Measurements from ENCODE around the gene TTLL3.

TTLL3 gene

DNA sequence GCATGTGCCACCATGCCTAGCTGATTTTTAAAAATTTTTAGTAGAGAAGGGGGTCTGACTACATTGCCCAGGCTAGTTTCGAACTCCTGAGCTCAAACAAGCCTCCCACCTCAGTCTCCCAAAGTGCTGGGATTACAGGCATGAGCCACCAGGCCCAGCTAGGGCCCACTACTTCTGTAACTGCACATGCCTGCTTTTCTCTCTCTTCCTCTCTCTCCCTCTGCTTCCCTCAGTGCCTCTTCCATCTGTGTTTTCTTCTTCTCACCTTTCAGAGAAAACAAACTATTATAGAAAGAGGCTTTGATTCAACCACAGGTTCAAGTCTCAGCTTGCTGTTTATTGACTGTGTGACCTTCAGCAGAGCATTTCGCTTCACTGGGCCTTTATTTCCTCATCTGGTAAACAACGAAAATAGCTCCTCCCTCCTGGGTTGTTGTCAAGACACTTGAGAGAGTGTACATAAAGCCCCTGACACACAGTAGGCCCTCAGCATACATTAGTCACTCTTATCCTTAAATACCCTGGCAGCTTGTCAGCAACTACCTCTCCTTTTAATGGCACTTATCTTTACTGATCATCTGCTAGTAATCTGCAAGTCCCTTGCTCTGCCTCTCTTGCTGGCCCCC, 28.0 kb upstream of the TTLL3 start:
- DNase-seq: no peak

DNA sequence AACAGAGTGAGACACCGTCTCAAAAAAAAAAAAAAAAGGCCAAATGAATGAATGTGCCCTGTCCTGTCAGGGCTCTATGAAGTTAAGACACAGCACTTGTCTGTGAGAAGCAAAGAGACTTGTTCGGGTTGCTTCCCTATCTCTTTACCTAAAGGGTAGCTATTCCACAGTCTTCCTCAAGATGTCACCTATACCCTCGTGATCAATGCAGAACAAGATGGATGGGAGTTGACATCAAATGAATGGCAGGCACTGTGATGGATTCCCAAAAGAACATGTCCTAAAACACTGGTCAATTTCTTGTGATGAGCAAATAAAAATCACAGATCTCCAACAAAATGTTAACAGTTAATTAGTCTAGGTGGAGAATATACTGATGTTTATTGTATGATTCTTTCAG, 27.3 kb upstream of the TTLL3 start:
- DNase-seq: no peak

DNA sequence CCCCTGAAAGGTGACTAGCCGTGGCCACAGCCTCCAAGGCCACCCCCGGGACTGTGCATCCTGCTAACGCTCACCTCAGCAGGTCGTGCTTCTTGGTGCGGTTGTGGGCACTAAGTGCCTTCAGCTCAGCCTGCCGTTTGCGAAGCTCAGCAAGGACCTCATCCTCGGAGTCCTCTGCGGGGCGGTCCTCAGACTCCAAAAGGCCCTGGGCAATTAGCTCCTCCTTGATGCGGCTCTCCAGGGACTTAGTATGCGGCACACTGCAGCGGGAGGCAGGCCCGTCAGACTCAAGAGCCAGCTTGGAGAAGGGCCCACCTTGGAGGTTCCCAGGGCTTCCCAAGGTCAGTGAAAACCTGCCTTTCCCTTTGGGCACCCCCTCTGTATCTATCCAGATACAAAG, 26.1 kb upstream of the TTLL3 start:
- no peak for DNase-seq

DNA sequence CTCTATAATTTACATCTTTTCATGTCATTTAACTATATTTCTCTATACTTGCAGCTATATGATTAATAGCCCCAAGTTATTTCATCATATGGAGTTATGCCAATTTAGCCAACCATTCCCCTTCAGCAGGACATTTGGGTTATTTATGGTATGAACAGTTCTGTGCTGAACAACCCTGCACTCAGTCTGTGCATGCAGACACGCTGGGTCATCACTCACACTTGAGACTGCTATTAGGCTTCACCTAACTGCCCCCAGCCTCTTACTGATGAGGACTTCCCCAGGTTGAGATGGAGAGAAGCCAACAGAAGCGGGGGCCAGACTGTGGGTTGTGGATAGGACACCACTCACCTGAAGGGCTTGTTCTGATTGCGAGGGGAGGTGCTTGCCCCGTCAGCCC, 25.1 kb upstream of the TTLL3 start:
- DNase-seq: no peak

DNA sequence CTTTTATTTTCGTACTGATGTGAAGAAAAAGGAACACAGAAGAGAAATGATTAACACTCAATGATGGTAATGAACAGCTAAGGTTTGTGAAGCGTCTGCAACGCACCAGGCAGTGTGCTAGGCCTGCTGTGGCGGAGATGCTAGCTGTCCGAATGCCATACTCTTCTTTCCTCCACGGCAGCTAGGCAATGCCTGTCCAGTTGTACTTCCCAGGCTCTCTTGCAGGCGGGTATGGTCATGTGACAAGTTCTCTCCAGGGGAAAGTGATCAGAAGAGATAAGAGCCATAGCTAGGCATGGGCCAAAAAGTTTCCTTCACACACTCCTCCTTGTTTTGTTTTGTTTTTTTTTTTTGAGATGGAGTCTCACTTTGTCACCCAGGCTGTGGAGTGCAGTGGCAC, 24.5 kb upstream of the TTLL3 start:
- DNase-seq: no peak

DNA sequence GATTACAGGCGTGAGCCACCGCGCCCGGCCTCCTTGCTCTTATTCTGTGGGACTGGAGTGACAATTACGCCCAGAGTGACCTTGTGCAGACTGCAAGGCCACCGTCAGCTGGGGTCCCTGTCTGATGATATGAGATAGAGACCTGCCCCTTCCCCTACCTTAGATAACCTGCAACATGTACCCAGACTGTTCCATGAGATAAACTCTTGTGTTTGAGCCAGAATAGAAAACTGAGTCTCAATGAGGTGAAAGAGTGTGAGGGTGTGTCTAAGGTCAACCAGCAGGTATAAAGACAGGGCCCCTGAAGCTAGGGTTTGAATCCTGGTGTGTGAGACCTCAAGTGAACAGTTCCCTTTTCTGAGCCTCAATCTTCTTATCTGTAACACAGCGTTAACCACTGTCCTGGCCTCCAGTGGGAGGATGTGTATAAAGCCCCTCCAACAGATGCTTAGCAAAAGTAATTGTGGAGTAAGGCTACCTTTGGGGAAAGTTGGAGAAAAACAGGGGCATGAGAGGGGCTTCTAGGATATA, 23.8 kb upstream of the TTLL3 start:
- DNase-seq: no peak

DNA sequence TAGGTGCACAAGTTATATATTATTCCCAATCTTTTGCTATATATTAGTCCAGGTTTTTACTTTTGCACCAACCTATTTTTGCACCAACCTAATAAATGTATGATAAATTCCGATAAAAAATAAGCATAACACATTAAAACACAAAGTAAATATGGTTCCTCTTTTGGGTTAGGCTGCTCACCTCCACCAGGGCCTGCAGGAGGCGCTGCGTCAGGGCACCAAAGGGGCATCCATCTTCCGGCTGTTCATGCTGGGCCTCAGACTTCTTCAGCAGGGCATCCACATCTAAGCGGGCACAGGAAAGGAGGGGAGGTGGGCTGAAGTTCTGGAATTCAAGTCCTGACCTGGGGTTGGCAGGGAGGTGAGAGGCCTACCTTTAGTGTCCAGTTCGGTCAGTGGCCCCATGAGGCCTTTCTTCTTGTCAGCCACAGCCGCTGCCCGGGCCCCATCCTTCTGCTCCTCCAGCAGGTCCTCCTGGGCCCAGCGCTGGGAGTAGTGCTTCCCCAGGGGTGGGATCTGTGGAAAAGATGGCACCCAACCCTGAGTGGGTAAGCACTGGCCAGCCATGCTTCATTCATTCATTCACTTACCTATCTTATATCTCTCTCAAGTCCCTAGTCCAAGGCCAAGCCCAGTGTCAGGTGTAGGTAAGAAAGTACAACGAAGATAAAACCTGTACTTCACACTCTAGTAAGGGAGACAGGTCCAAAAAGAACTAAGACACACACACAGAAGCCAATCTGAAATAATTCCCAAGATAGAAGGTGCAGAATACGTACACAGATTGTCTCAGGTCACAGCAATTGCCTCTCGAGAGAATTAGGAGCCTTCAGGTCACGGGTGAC, 23.0 kb upstream of the TTLL3 start:
- no peak for DNase-seq

DNA sequence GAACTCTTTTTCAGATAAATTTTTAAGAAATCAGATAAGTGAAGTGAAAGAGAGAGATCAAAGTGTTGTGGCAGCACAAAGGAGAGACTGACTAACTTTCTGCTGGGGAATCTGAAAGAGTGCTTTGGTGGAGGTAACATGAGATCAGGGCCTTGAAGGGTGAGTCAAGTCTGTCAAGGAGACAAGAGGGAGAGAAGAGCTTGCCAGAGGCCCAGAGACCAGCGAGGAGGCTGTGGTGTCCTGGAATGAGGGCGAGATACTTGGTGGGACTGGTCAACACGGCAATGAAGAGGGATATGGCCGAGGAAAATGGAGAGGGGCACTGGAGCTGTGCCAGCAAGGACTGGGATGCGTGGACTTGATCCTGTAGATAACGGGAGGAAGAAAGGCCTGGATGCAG, 22.3 kb upstream of the TTLL3 start:
- DNase-seq: no peak

DNA sequence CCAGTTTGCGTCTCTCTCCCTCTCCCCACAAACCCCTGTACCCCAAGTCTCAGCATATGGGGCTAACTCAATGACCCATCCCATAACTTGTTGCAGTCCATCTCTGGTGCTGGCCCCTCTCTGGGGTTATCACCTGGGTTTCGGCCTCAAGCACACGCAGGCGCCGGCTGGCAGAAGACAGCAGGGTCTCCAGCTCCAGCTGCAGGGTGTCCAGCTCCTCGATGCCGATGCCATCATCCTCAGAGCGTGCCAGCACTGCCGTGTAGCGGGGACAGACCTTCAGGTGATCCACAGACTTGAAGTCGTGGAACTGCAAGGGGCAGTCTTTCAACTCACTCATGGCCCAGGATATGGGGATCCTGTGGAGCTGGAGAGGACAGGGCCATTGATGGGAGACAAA, 18.9 kb upstream of the TTLL3 start:
- DNase-seq: no peak

DNA sequence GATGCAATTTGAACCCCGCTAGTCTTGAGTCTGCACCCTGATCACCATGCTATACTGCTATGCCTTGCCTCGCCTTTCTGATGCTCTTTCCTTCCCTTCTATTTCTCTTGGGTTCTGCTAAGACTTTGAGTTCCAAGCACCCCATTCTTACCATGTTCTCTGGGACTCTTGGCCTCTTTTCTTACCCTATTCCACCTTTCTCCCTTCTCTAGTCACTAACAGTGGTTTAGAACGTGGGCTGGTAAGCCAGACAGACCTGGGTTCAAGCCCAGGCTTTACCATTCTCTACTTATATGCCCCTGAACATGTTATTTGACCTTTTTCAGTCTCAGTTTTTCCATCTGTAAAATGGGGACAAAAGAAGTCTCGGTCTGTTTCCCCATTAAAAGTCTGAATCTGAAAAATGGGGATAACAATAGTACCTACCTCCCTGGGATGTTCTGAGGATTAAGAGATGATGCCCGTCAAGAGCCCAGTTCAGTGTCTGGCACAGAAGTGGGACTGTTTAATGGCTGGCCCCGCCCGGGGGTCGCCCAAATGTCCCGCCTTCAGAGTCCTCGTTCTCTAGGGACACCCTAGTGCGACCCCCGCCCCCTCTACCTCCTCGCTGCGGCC, 18.2 kb upstream of the TTLL3 start:
- DNase-seq: no peak

DNA sequence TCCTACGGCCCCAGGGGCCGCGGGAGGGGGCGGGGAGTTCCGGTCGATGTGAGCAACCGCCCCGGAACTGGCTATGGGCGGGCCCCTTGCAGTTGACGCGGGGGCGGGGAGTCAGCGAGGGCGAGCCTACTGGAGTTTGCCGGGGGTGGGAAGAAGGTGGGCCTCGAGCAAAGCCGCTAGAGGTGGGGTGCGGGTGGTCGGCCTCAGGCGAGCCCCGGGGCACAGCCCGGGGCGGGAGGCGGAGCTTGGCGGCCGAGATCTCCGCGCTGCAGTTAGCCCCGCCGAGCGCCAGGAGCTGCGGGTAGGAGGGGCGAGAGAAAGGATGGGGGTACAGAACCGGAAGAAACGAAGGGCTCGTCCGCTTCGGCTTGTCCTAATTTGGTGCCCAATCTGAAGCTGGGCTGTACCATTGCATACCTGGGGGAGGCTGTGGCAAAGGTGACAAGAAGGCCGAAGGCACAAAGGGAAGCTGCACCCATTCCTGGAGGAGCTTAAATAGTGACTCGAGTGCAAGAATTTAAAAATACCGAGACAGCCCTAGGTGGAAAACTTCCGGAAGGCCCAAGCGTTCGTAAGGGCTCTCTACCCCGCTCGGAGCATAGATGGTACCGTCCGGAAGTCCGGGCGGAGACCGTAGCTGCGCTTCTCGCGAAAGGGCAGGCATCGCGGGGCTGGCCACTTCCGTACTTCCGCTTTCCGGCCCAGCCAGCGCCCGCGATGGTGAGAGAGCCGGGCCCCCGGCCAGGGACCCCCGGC, 17.5 kb upstream of the TTLL3 start, which contains the start of the genes ARPC4 and TADA3:
ARPC4 (plus strand) TSS at position 678 of the 756 bp plus-strand sequence; CDS start at position 718, 40 bp downstream.
TADA3 (minus strand) TSS at position 69 of the 756 bp plus-strand sequence. CDS start 1,007 bp downstream, outside the sequence.
- peak; percentile 96 for DNase-seq

DNA sequence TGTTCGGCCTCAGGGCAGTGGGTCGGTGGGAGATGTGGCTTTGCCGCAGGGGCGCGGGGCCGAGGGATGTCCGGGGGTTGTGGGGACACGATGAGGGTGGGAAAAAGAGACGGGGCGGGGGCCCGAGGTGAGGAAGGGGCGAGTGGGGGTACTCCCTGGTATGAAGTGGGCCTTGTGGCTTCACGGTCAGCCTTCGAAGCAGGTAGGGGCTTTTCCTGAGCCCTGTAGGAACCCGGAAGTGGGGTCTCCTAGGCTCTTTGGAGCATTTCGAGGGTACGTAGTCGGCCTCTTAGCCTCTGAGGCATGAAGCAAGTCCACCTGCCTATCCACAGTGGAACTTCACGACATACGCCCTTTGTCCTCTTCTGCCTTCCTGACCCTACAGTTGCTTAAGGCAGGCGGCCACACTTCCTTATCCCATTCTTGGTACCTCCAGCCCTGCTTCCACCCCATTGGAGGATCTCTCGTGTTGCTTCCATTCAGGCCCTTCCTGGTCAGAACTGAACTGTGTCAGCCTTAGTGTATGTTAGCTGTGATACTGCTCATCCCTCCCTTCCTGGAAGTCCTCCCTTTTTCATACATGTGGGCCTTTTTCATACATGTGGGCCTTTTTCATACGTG, 16.8 kb upstream of the TTLL3 start:
- DNase-seq: peak; percentile 71

DNA sequence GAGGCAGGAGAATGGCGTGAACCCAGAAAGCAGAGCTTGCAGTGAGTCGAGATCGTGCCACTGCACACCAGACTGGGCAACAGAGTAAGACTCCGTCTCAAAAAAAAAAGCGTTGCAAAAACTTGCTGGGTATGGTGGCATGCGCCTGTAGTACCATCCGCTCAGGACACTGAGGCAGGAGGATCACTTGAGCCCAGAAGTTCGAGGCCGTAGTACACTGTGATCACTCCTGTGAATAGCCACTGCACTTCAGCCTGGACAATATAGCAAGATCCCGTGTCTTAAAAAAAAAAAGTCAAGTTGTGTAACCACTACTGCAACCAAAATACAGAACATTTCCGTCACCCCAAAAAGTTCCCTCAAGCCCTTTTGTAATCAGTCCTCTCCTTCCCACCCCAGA, 15.7 kb upstream of the TTLL3 start:
- DNase-seq: no peak

DNA sequence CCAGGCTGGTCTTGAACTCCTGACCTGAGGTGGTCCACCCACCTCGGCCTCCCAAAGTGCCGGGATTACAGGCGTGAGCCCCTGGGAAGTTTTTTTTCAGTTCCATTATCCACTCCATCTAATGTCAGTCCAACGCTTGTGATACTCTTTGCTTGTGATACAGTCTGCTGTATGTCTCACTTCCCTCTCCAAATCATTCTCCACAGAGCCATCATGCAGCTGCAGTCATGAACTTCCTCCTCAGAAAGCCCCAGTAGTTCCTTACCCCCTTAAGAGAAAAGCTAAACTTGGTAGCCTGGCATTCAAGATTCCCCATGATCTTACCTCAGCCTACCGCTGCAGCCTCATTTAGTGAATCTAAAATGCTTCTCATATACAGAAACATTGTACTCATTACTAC, 14.9 kb upstream of the TTLL3 start:
- peak; percentile 78 for DNase-seq

DNA sequence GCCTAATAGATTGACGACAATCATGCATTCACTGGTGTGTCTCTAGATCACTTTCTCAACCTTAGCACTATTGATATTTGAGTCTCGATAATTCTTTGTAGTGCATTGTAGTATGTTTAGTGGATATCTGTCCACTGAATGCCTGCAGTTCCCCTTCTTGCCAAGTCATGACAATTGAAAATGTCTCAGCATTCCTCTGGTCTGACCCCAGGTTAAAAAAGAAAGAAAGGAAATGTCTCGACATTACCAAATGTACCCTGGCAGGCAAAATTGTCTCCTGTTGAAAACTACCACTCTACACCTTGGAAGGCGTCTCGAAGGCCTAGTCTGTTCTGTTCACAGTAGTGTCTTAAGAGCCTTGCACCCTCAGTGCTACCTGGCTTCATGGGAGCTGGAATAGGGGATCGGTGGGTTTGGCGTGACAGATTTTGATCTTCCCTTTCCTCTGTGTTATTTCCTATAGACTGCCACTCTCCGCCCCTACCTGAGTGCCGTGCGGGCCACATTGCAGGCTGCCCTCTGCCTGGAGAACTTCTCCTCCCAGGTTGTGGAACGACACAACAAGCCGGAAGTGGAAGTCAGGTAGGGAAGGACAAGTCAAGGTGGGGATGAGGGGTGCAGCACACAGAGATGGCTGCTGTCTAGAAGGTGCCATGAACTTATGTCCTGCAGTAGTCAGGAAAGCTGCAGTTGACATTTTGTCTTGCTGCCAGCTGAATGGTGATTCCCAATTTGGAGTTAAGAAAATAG, 12.7 kb upstream of the TTLL3 start:
- no peak for DNase-seq

DNA sequence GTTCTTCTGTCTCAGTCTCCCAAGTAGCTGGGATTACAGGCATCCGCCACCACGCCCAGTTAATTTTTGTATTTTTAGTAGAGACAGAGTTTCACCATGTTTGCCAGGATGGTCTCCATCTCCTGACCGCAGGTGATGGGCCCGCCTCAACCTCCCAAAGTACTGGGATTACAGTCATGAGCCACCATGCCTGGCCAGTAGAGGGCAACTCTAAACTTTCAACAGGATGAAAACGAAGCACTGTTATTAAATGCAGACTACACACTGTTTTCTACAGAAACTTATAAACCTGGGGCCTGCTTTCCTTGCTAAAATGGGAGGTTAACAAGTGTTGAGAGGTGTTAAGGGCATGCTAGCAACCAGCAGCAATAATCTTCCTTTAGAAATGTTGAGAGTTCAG, 9.5 kb upstream of the TTLL3 start:
- no peak for DNase-seq

DNA sequence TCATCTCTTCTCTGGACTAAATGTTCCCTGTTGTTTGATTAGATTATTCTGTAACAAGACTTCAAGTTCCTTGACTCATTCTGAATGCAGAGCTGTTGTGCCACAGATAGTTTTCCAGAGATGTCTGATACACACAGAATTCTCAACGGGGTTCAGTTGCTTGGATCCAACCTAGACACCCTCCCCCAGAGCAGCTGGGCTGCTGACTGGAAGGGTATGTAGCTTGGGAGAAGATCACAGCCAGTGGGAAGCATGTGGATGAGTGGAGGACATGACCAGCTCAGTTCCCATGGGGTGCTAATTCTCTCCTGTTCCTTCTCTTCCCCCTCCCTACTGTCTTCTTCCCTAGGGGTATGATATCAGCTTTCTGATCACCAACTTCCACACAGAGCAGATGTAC, 6.6 kb upstream of the TTLL3 start:
- no peak for DNase-seq

DNA sequence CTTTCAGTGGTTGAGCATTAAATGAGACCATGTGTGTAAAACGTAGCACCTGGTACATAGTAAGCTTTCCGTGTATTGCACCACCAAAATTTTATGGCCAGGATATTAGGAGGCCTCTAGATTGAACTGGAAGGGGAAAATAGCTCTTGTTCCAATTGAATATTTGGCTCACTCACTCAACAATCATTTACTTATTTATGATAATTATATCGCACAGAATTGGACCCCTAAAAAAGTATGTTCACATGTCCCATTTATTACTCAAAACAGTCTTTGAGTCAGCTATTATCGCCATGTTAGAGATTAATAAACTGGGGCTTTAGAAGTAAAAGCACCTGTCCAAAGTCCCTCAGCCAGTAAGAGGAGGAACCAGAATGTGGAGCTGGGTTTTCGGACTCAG, 5.1 kb upstream of the TTLL3 start:
- no peak for DNase-seq

DNA sequence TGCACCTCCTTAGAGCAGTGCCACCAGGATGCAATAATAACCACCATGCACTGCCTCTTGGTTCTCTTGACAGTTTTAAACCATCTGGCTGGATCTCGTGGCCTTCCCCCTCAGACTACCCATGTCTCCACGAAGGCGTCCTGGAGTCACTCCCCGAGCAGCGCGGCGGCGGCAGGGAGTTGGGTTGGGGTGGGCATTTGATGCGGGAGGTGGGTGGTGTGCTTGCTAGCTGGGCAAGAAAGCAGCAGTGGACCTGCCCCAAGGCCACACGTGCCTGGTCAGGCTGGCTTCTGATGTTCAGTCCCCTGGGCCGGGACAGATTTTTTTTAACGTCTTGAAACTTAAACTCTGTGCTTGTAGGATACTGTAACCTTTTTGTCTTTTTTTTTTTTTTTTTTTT, 3.9 kb upstream of the TTLL3 start:
- no peak for DNase-seq

DNA sequence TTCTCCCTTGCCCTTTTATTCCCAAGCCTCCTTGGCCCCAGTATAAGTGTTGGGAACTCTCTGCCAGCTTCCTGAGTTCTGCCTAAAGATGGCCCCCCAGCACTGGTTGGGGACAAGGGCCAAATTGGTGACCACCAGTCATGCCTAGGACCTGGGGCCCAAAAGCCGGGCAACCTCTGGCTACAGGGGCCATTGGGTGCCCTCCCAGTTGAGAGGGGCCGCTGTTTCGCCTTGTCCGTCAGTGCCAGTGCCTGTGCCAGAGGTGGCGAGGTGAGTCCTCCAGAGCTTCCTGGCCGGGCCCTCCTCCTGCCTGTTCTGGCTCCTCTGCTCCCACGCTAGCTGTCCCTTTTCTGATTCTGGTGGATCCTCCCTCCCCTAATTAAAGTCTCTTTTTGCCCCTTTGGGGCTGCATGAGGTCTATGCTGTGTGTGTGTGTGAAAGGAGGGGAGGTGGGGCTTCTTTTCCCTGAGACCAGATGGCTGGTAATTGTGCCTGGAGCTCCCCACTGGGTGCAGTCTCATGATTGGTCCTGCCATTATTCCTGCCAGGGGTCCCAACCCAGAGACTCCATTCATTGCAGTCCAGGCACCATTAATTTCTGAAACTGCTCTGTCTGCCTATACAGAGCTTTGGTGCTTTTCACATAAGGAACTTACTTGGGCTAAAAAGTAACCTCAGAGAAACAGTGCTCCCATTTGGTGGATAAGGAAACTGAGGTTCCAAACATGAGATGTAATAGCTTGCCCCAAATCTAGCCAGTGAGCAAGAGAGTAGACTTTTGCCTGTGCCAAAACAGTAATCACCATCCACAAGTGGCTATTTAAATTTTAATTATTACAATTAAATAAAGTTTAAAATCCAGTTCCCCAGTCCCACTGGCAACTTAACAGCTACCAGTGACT, 3.1 kb upstream of the TTLL3 start:
- DNase-seq: no peak

DNA sequence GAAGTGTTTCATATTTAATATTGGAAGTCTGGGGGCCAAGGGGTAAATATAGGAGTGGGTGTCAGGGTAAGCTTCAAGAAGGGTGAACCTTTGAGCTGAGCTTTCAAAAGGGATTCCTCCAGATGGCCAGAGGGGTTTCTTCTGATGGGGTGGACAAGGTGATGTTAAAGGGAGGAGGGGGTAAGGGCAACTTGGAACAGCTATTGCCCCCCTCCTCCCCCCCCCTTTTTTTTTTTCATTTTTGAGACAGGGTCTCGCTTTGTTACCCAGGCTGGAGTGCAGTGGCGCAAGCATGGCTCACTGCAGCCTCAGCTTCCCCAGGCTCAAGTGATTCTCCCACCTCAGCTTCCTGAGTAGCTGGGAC, 2.1 kb upstream of the TTLL3 start:
- DNase-seq: no peak
